HCT116 (cell line): ENCODE results near the gene FBXL16. TPM values are rescaled to one million over a fixed set of nuclear protein-coding genes. Genes with fewer than 3 reads are reported as not detected.

ENCODE experiments used
- ATAC-seq: fragments of 200-7000 bp; cut with Tn5 transposase; 2 replicates; pipeline ENCODE4 v1.9.1; 2020; ENCODE audit warnings: mild to moderate bottlenecking, moderate library complexity
- BruUV-seq: library from RNA; stranded (reverse); fragments of 400-500 nt; replicated peaks from 2 replicates; lab custom pipeline; 2021; lab: Mats Ljungman, UMichigan
- CTCF ChIA-PET: fragments of 300-600 bp; sonication (Branson Sonifier 250); formaldehyde crosslinking; loops from one replicate; lab custom pipeline; 2021; ENCODE audit warnings: antibody characterized with exemption; lab: Charles Lee
- POLR2A ChIA-PET: fragments of 300-600, 350-600 bp; sonication (Branson Sonifier 250); formaldehyde crosslinking; loops from one replicate; lab custom pipeline; 2021; ENCODE audit warnings: antibody characterized with exemption; lab: Charles Lee
- RAD21 ChIA-PET, 2 experiments: fragments of 300-600 bp; sonication (Branson Sonifier 250); formaldehyde crosslinking; loops; one replicate each; lab custom pipeline; 2023; ENCODE audit warnings: low total read pairs in 2 of 2; ENCODE audit not compliant: uncharacterized antibody in 2 of 2, unreplicated experiment in 2 of 2, low non-redundant PET in 1 of 2; lab: Charles Lee
- DNase-seq: peaks from one replicate; pipeline ENCODE4 v3.0.0-alpha.2; 2010; ENCODE audit warnings: low read depth, low spot score
- H2AFZ ChIP-seq: fragments of 200-600 bp; shearing (Covaris generic), sonication (generic); 2 replicates; pipeline ENCODE4 v1.6.1; 2017; ENCODE audit warnings: low read depth, mixed run types, mixed read lengths, antibody characterized with exemption, low read length; ENCODE audit not compliant: poor library complexity, severe bottlenecking
- H3K27ac ChIP-seq: 2 replicates; pipeline ENCODE4 v1.5.1; 2012; ENCODE audit warnings: low read depth, low read length
- H3K27me3 ChIP-seq: fragments of 200-600 bp; sonication (generic); 2 replicates; pipeline ENCODE4 v1.6.1; 2016; ENCODE audit warnings: mixed run types, low read length, mixed read lengths; ENCODE audit not compliant: insufficient read depth
- H3K36me3 ChIP-seq, 2 experiments: fragments of 200-500 bp in 1 of 2; fragments of 200-600 bp in 1 of 2; sonication (Bioruptor generic) in 1 of 2; sonication (generic) in 1 of 2; 2 replicates each; pipeline versions ENCODE4 v1.5.1 to v1.6.1; 2014 to 2016; ENCODE audit warnings: low read length in 2 of 2, inconsistent platforms in 1 of 2, mixed read lengths in 1 of 2, mixed run types in 1 of 2; ENCODE audit not compliant: insufficient read depth in 2 of 2, control insufficient read depth in 1 of 2
- H3K4me1 ChIP-seq, 2 experiments: fragments of 200-600 bp in 1 of 2; sonication (generic) in 1 of 2; 2 replicates each; pipeline versions ENCODE4 v1.5.1 to v1.6.1; 2012 to 2017; ENCODE audit warnings: low read length in 2 of 2, inconsistent platforms in 1 of 2, mild to moderate bottlenecking in 1 of 2, mixed read lengths in 1 of 2, mixed run types in 1 of 2, moderate library complexity in 1 of 2; ENCODE audit not compliant: insufficient read depth in 2 of 2, control insufficient read depth in 1 of 2
- H3K4me2 ChIP-seq: fragments of 200-600 bp; sonication (generic); 2 replicates; pipeline ENCODE4 v1.6.1; 2017; ENCODE audit warnings: mixed run types, low read length, mixed read lengths
- H3K4me3 ChIP-seq, 2 experiments: fragments of 200-600 bp in 1 of 2; sonication (generic) in 1 of 2; replicated peaks in 1 of 2; 2 replicates each; pipeline ENCODE4 v1.5.1; 2011 to 2016; ENCODE audit warnings: low read length in 2 of 2, control low read depth in 1 of 2, low read depth in 1 of 2, mild to moderate bottlenecking in 1 of 2, mixed read lengths in 1 of 2, mixed run types in 1 of 2
- H3K79me2 ChIP-seq: fragments of 200-600 bp; sonication (generic); 2 replicates; pipeline ENCODE4 v1.6.1; 2017; ENCODE audit warnings: mild to moderate bottlenecking, mixed run types, low read length, moderate library complexity, mixed read lengths; ENCODE audit not compliant: insufficient read depth
- H3K9ac ChIP-seq: fragments of 200-600 bp; sonication (generic); 2 replicates; pipeline ENCODE4 v1.6.1; 2016; ENCODE audit warnings: low read length, mixed read lengths
- H3K9me2 ChIP-seq: fragments of 200-600 bp; sonication (generic), shearing (Covaris generic); 2 replicates; pipeline ENCODE4 v1.6.1; 2017; ENCODE audit warnings: mixed run types, mild to moderate bottlenecking, moderate library complexity; ENCODE audit not compliant: insufficient read depth
- H3K9me3 ChIP-seq, 2 experiments: fragments of 200-500 bp in 1 of 2; fragments of 200-600 bp in 1 of 2; sonication (Bioruptor generic) in 1 of 2; sonication (generic) in 1 of 2; 2 replicates each; pipeline ENCODE4 v1.6.1; 2014 to 2017; ENCODE audit warnings: low read length in 2 of 2, mixed read lengths in 2 of 2, inconsistent platforms in 1 of 2, low read depth in 1 of 2, mild to moderate bottlenecking in 1 of 2, mixed run types in 1 of 2, moderate library complexity in 1 of 2; ENCODE audit not compliant: control insufficient read depth in 1 of 2, insufficient read depth in 1 of 2
- H4K20me1 ChIP-seq: fragments of 200-600 bp; sonication (generic), shearing (Covaris generic); 2 replicates; pipeline ENCODE4 v1.6.1; 2017; ENCODE audit warnings: mixed run types, mild to moderate bottlenecking, moderate library complexity; ENCODE audit not compliant: insufficient read depth
- CBX3 ChIP-seq: IDR thresholded peaks from 2 replicates; pipeline ENCODE4 v1.6.1; 2012; ENCODE audit warnings: low read depth
- FOSL1 ChIP-seq: IDR thresholded peaks from 2 replicates; pipeline ENCODE4 v1.6.1; 2012; ENCODE audit warnings: low read depth
- POLR2AphosphoS5 ChIP-seq: IDR thresholded peaks from 2 replicates; pipeline ENCODE4 v1.6.1; 2011; ENCODE audit warnings: mild to moderate bottlenecking, low read depth, low read length, moderate library complexity
- SIN3A ChIP-seq: IDR thresholded peaks from 2 replicates; pipeline ENCODE4 v1.6.1; 2012; ENCODE audit warnings: low read depth
- intact Hi-C: fragments of 100-400 bp; cut with micrococcal nuclease; formaldehyde crosslinking; loops from 2 replicates; pipeline ENCODE4 v1.10.0; 2022
- total RNA-seq: library from RNA; stranded (reverse); gene quantifications from one replicate; pipeline ENCODE4 v1.2.1, GENCODE V29; 2021; ENCODE audit not compliant: unreplicated experiment
- TF ChIP-seq, protein P1 (sequence below), 3 experiments: fragments of 200-600 bp in 1 of 3; sonication (generic) in 1 of 3; IDR thresholded peaks in 2 of 3; conservative IDR thresholded peaks in 1 of 3; 2 replicates each; pipeline ENCODE4 v1.5.1; 2012 to 2017; ENCODE audit warnings: low read depth in 2 of 3, low read length in 2 of 3, antibody characterized with exemption in 1 of 3, borderline replicate concordance in 1 of 3, control low read depth in 1 of 3, mild to moderate bottlenecking in 1 of 3, mixed read lengths in 1 of 3, mixed run types in 1 of 3, moderate library complexity in 1 of 3; ENCODE audit not compliant: insufficient read depth in 1 of 3
- TF ChIP-seq, protein P2 (sequence below): IDR thresholded peaks from 2 replicates; pipeline ENCODE4 v1.6.1; 2012; ENCODE audit warnings: low read depth

FBXL16 gene
- total RNA-seq, 1 experiment from 2014 or later, result 49.7 TPM

DNA sequence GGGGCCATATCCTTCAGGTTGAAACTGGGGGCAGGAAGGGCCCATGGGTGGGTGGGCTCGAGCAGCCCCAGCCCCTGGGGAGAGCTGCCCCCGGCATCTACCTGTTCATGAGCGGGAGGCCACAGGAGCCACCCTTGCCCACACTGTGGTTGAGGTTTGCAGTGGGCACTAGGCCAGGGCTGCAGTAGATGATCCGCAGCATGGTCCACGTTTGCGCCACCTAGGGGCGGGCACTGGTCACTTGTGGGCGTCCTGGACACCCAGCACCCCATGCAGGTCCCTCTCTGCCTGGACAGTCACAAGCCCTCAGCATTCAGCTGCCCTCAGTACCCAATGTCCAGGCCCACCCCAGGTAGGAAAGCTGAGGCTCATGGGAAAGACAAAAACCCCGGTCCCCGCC is 19.6 kb downstream of the FBXL16 start:
- Histone ChIP-seq H4K20me1 (no peaks in the 10 kb centered on the region), H3K27ac (peak overlapping the region; percentile 0; the same call in 1 of the 2 replicates), H3K4me1 (peaks cover 21 to 63% of the 10 kb centered on the region in 2 experiments), H3K9me3 (no peaks in the 10 kb centered on the region), H3K36me3 (peaks cover 0 to 33% of the 10 kb centered on the region in 2 experiments; a peak in 2 of 4 replicates), H2AFZ (no peak overlapping the region), H3K27me3 (no peaks in the 10 kb centered on the region), H3K79me2 (peaks cover 49% of the 10 kb centered on the region), H3K4me2 (peak overlapping the region; percentile 97), H3K9ac (no peak overlapping the region), H3K4me3 (no peak overlapping the region), H3K9me2 (no peaks in the 10 kb centered on the region)
- peak; percentile 16; the same call in 1 of the 2 replicates for ATAC-seq
- TF ChIP-seq CBX3 (no peak), POLR2AphosphoS5 (peak; percentile 32; the same call in 1 of the 2 replicates), FOSL1 (no peak), SIN3A (no peak)
- TF ChIP-seq, protein P1, sequence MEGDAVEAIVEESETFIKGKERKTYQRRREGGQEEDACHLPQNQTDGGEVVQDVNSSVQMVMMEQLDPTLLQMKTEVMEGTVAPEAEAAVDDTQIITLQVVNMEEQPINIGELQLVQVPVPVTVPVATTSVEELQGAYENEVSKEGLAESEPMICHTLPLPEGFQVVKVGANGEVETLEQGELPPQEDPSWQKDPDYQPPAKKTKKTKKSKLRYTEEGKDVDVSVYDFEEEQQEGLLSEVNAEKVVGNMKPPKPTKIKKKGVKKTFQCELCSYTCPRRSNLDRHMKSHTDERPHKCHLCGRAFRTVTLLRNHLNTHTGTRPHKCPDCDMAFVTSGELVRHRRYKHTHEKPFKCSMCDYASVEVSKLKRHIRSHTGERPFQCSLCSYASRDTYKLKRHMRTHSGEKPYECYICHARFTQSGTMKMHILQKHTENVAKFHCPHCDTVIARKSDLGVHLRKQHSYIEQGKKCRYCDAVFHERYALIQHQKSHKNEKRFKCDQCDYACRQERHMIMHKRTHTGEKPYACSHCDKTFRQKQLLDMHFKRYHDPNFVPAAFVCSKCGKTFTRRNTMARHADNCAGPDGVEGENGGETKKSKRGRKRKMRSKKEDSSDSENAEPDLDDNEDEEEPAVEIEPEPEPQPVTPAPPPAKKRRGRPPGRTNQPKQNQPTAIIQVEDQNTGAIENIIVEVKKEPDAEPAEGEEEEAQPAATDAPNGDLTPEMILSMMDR (IDR thresholded peaks at IDR 0.05 in 2 of 3, conservative IDR thresholded peaks at IDR 0.05 in 1 of 3; ENCODE audit: borderline replicate concordance in 1 of 3, insufficient read depth in 1 of 3, low read depth in 2 of 3, low read length in 2 of 3), result peak in 2 of 3 experiments; percentile 69 to 88; a peak in 4 of 6 replicates
- TF ChIP-seq, protein P2, sequence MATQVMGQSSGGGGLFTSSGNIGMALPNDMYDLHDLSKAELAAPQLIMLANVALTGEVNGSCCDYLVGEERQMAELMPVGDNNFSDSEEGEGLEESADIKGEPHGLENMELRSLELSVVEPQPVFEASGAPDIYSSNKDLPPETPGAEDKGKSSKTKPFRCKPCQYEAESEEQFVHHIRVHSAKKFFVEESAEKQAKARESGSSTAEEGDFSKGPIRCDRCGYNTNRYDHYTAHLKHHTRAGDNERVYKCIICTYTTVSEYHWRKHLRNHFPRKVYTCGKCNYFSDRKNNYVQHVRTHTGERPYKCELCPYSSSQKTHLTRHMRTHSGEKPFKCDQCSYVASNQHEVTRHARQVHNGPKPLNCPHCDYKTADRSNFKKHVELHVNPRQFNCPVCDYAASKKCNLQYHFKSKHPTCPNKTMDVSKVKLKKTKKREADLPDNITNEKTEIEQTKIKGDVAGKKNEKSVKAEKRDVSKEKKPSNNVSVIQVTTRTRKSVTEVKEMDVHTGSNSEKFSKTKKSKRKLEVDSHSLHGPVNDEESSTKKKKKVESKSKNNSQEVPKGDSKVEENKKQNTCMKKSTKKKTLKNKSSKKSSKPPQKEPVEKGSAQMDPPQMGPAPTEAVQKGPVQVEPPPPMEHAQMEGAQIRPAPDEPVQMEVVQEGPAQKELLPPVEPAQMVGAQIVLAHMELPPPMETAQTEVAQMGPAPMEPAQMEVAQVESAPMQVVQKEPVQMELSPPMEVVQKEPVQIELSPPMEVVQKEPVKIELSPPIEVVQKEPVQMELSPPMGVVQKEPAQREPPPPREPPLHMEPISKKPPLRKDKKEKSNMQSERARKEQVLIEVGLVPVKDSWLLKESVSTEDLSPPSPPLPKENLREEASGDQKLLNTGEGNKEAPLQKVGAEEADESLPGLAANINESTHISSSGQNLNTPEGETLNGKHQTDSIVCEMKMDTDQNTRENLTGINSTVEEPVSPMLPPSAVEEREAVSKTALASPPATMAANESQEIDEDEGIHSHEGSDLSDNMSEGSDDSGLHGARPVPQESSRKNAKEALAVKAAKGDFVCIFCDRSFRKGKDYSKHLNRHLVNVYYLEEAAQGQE, result no peak
- DNase-seq, result no peak
- ChIA-PET RAD21 (no interaction called here), CTCF (interaction anchor here (1.4 kb wide), 1 partner anchor 10 kb away, joined by 6 read pairs; no protein-coding TSS in a partner anchor), POLR2A (no interaction called here)
- BruUV-seq, result no TSS peak
- intact Hi-C loops, result no loop called here
